DMS53 treated with DMSO at 0.1 percent for 48 hours (cell line): Measurements from ENCODE around the gene PXMP2.
"Not testable (repeated sequence)": the region's sequence is repeated elsewhere in the genome, so short reads cannot be mapped to it uniquely, and the experiment has no call there.

Experiments
- DNase-seq: peaks from one replicate; lab custom pipeline; 2025; ENCODE audit not compliant: unreplicated experiment; lab: John Stamatoyannopoulos, UW

The PXMP2 gene

DNA sequence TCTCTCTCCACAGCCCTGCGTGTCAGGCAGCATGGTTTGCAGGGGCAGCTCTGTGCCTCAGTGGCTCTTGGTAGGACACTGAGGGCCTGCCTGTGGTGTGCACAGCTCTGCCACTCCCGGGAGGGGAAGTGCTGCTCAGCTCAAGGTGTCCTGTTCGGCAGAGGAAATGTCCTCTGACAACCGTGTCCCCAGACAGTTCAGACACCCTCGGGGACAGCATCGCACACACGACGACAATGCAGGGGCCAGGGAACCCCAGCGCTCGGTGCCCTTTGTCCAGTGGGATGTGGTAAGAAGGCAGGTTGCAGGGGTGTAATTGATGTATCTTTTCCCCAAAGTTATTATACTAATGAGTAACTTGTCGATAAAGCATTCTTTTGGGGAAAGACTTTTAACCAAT, 60.0 kb downstream of the PXMP2 start:
- no peak for DNase-seq

DNA sequence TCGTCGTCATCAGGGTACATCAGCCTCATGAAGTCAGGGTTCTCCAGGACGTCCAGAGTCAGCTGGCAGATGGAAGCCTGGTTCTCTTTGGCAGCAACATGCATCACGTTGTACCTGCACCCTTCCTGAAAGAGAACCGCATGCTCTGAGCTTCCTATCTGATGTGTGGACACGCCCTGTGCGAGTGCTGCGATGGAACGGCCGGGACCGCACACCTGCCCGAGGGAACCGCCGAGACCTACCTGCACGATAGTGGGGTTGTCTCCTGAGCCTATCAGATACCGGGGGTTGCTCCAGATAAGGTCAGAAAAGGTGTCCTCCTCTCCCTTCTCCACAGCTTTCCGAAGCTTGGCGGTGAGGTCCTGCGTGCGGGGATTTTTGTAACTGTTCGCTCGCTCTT, 60.5 kb downstream of the PXMP2 start:
- no peak for DNase-seq

DNA sequence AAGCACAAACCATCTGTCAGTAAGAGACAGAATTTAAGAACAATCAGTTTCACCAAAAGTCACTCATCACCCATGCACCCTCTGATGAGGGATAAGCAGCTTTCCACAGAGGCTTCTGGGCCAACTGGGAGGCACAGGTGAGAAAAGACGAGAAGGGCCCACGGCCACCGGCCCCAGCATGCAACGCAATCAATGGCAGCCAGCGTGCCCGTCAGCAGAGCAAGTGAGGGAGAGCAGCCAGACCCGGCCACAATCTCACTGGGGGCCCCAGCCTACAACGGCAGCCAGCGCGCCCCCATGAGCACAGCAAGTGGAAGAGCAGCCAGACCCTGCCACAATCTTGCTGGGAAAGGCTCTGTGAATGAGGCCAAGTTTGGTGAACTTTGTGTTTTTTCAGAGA, 60.9 kb downstream of the PXMP2 start:
- DNase-seq: no peak

DNA sequence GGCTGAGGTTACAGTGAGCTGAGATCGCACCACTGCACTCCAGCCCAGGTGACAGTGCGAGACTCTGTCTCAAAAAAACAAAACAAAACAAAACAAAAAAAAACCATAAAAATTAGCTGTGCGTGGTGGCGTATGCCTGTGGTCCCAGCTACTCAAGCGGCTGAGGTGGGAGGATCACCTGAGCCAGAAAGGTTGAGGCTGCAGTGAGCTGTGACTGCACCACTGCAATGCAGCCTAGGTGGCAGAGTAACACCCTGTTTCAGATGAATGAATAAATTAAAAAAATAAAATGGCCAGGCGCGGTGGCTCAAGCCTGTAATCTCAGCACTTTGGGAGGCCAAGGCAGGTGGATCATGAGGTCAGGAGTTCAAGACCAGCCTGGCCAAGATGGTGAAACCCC, 66.3 kb downstream of the PXMP2 start:
- not testable (repeated sequence) for DNase-seq

DNA sequence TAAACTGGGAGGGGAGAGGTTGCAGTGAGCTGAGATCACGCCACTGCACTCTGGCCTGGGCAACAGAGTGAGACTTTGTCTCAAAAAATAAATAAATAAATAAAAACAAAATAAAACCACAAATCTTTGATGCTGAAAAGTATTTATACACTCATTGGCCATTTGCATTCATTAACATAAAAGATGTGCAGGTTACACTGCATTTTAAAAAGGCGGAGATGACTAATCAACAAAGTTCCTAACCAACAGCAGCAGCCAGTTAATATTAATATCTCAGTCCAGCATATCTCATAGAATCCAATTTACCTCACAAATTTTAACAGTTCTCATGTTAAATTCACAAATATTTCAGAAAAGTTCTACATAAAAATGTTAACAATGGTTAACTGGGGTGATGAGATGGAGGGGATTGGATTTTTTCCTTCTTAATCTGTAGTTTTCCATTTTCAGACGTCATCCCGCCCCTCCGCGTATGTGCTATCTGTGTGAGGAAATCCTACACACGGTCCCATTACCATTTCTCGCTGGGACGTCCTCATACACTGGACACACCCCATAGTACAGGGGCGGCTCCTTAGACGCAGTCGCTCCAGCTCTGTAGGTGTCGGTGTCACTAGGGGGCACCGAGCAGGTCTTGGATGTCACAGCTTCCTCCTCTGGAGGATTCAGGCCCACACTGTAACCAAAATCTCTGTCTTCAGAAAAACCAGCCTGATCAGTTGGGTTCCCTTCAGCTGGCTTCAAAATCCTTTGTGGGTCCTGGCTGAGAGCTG, 67.0 kb downstream of the PXMP2 start:
- DNase-seq: no peak
